CD14-positive monocyte (primary cell): ENCODE data around the gene FBXO10. TPM values are rescaled to one million over a fixed set of nuclear protein-coding genes. Genes with fewer than 3 reads are reported as not detected.
A peak's percentile ranks its signal among the peaks of the same experiment; 100 is the strongest.

Experiments used
- DNase-seq, 3 donors: peaks; one replicate each; pipeline ENCODE4 v3.0.0-alpha.2; 2011 to 2022
- H2AFZ ChIP-seq: 2 replicates; pipeline ENCODE4 v1.6.0; 2012; ENCODE audit warnings: mild to moderate bottlenecking, low read depth, low read length, inconsistent platforms; ENCODE audit not compliant: insufficient read depth, poor library complexity, severe bottlenecking
- H3K27ac ChIP-seq, 2 donors: 1 replicate in 1 of 2; 2 replicates in 1 of 2; pipeline ENCODE4 v1.5.1; 2012 to 2013; ENCODE audit warnings: low read length in 2 of 2, control low read depth in 1 of 2, inconsistent platforms in 1 of 2, low read depth in 1 of 2, mild to moderate bottlenecking in 1 of 2
- H3K27me3 ChIP-seq, 2 donors: one replicate each; pipeline versions ENCODE4 v1.6.0 to v1.6.1; 2011 to 2013; ENCODE audit warnings: low read length in 2 of 2; ENCODE audit not compliant: control insufficient read depth in 2 of 2, insufficient read depth in 2 of 2
- H3K36me3 ChIP-seq, 2 donors: replicated peaks in 1 of 2; 1 replicate in 1 of 2; 2 replicates in 1 of 2; pipeline versions ENCODE4 v1.5.1 to v1.6.1; 2012 to 2013; ENCODE audit warnings: low read length in 2 of 2, control low read depth in 1 of 2, inconsistent platforms in 1 of 2, mild to moderate bottlenecking in 1 of 2; ENCODE audit not compliant: insufficient read depth in 2 of 2, control insufficient read depth in 1 of 2
- H3K4me1 ChIP-seq, 2 donors: 1 replicate in 1 of 2; 2 replicates in 1 of 2; pipeline versions ENCODE4 v1.5.1 to v1.6.1; 2012 to 2013; ENCODE audit warnings: low read length in 2 of 2, control low read depth in 1 of 2, inconsistent platforms in 1 of 2, mild to moderate bottlenecking in 1 of 2, moderate library complexity in 1 of 2; ENCODE audit not compliant: insufficient read depth in 2 of 2, control insufficient read depth in 1 of 2
- H3K4me2 ChIP-seq: replicated peaks from 2 replicates; pipeline ENCODE3; 2012; ENCODE audit warnings: low read length, moderate library complexity, mild to moderate bottlenecking; ENCODE audit not compliant: poor library complexity, severe bottlenecking; ENCODE audit errors: extremely low read depth
- H3K4me3 ChIP-seq, 3 experiments: fragments of 200-600 bp in 1 of 3; sonication (generic) in 1 of 3; replicated peaks in 1 of 3; 1 replicate in 2 of 3; 2 replicates in 1 of 3; pipeline ENCODE4 v1.5.1; 2011 to 2013; ENCODE audit warnings: low read length in 3 of 3, mild to moderate bottlenecking in 3 of 3, control low read depth in 2 of 3, low read depth in 2 of 3, inconsistent platforms in 1 of 3, moderate library complexity in 1 of 3
- H3K79me2 ChIP-seq: 2 replicates; pipeline ENCODE4 v1.6.0; 2012; ENCODE audit warnings: mild to moderate bottlenecking, control low read depth, inconsistent platforms, low read length, moderate library complexity; ENCODE audit not compliant: insufficient read depth
- H3K9ac ChIP-seq: 2 replicates; pipeline ENCODE4 v1.6.0; 2017; ENCODE audit warnings: low read length, mild to moderate bottlenecking; ENCODE audit not compliant: insufficient read depth, poor library complexity, severe bottlenecking
- H3K9me3 ChIP-seq, 2 donors: replicated peaks in 1 of 2; 1 replicate in 1 of 2; 2 replicates in 1 of 2; pipeline versions ENCODE4 v1.5.1 to v1.6.1; 2012 to 2013; ENCODE audit warnings: low read length in 2 of 2, control low read depth in 1 of 2; ENCODE audit not compliant: control insufficient read depth in 1 of 2, insufficient read depth in 1 of 2
- H4K20me1 ChIP-seq: 2 replicates; pipeline ENCODE4 v1.6.0; 2012; ENCODE audit warnings: mild to moderate bottlenecking, low read length, control low read depth, moderate library complexity; ENCODE audit not compliant: insufficient read depth
- H3K27ac Mint-ChIP-seq, 7 donors: one replicate each; pipeline ENCODE4 v1.8.0; 2020; ENCODE audit warnings: mild to moderate bottlenecking in 7 of 7, mixed read lengths in 7 of 7, moderate library complexity in 6 of 7, inconsistent platforms in 2 of 7
- H3K27me3 Mint-ChIP-seq, 3 donors: one replicate each; pipeline ENCODE4 v1.8.0; 2021 to 2022; ENCODE audit warnings: low read depth in 3 of 3, mild to moderate bottlenecking in 3 of 3, mixed read lengths in 3 of 3, moderate library complexity in 3 of 3, inconsistent platforms in 1 of 3
- H3K36me3 Mint-ChIP-seq, 2 donors: one replicate each; pipeline ENCODE4 v1.8.0; 2020; ENCODE audit warnings: mixed read lengths in 2 of 2, inconsistent platforms in 1 of 2, mild to moderate bottlenecking in 1 of 2
- H3K4me1 Mint-ChIP-seq: one replicate; pipeline ENCODE4 v1.8.0; 2020; ENCODE audit warnings: mild to moderate bottlenecking, mixed read lengths
- H3K4me3 Mint-ChIP-seq, 2 donors: one replicate each; pipeline ENCODE4 v1.8.0; 2020; ENCODE audit warnings: mild to moderate bottlenecking in 2 of 2, mixed read lengths in 2 of 2, moderate library complexity in 1 of 2
- H3K9me3 Mint-ChIP-seq, 7 donors: one replicate each; pipeline ENCODE4 v1.8.0; 2020 to 2022; ENCODE audit warnings: mixed read lengths in 7 of 7, mild to moderate bottlenecking in 6 of 7, moderate library complexity in 6 of 7, inconsistent platforms in 2 of 7
- CTCF ChIP-seq: fragments of 200-600 bp; IDR thresholded peaks from one replicate; pipeline ENCODE4 v1.8.0; 2022; ENCODE audit warnings: antibody characterized with exemption, mild to moderate bottlenecking
- WGBS: methylation state at CpG from one replicate; pipeline ENCODE4 v1.1.5; 2013; ENCODE audit warnings: missing lambda C conversion rate; ENCODE audit not compliant: insufficient coverage; 5-methylcytosine and 5-hydroxymethylcytosine counted together
- intact Hi-C, 2 donors: fragments of 100-400 bp; cut with micrococcal nuclease; formaldehyde crosslinking; loops; one replicate each; pipeline versions ENCODE4 v1.15.0 to v1.15.1; 2023
- polyA plus RNA-seq, 3 donors: library from polyadenylated mRNA; depleted of rRNA in 1 of 3; unstranded in 2 of 3; stranded (reverse) in 1 of 3; fragments of 300-500 nt in 2 of 3; fragments of >200 nt in 1 of 3; fragmentation: Illumina TruSeq in 2 of 3; gene quantifications; 1 replicate in 2 of 3; 2 replicates in 1 of 3; pipeline ENCODE4 v1.2.3, GENCODE V29; 2012 to 2021

FBXO10 gene
- polyA plus RNA-seq, 3 donors: 0.08 to 1.5 TPM; not detected in 1

GRCh38 chr9:37464426-37465248 is 111.5 kb downstream of the FBXO10 start:
- intact Hi-C loops: loop anchor here (2.0 to 5.0 kb wide), 4 partner anchors 20 to 1062 kb away; partner anchors contain the start of genes TOMM5 (in 2 of the 2), GRHPR (in 1 of the 2), POLR1E (in 1 of the 2) and RNF38 (in 1 of the 2)

More at GRCh38 chr9:37464426-37465248, 111.5 kb downstream of the FBXO10 start:
- Histone ChIP-seq H3K9me3 (no peaks in the 10 kb centered on the region), H3K27me3 (no peaks in the 10 kb centered on the region), H4K20me1 (no peaks in the 10 kb centered on the region), H3K4me3 (peak overlapping the region; percentile 89 to 92 (median 91)), H3K4me1 (peaks cover 15 to 24% of the 10 kb centered on the region in 2 donors), H3K9ac (peak overlapping the region; percentile 95), H3K79me2 (peaks cover 44% of the 10 kb centered on the region), H3K4me2 (peak overlapping the region; percentile 83), H2AFZ (peak overlapping the region; percentile 78), H3K27ac (peak overlapping the region; percentile 92 to 95), H3K36me3 (no peaks in the 10 kb centered on the region)
- DNase-seq: peak; percentile 37 to 78 (median 59)
- Mint-ChIP-seq H3K36me3 (peaks cover 1 to 4% of the 10 kb centered on the region in 2 donors), H3K4me3 (peak overlapping the region; percentile 94 to 95), H3K4me1 (peaks cover 27% of the 10 kb centered on the region), H3K27me3 (peaks cover 0 to 3% (median 2%) of the 10 kb centered on the region in 3 donors), H3K27ac (peak overlapping the region; percentile 96 to 98 (median 98)), H3K9me3 (no peaks in the 10 kb centered on the region)
- WGBS: under 1% methylated on average over 40 of the region's 47 CpGs
- no peak for TF ChIP-seq CTCF
